Measurements from ENCODE around the gene CDSN. TPM values are rescaled to one million over a fixed set of nuclear protein-coding genes. Genes with fewer than 3 reads are reported as not detected.

The CDSN gene
- total and polyA plus RNA-seq, 2 experiments from 2014 or later = 0.07 TPM; not detected in 1

DNA sequence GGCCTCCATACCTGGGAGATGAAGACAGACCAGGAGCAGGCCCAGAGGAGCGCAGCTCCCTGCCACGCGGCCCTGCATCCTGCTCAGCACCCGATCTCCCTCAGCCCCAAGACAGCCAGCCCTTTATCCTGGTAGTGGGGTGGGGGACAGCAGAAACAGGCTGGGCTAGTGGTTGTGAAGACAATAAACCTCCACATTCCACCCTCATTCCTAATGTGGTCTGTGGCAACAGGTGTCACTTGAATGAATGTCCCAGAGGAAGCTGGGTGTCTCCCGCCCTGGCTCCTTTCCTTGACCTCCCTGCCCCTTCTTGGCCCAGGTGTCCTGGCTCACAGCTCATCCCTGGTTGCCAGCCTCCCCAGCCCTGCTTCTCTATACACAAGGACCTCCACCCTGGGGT lies 7.8 kb downstream of the CDSN start, which contains the start of gene C6orf15:
Gene C6orf15, minus strand, starts transcription at position 98 of the 400 bp plus-strand sequence. Its CDS starts 20 bp downstream, at position 78.
- Histone ChIP-seq H3K27me3 (ENCODE audit: insufficient read depth) (no peaks in the 10 kb centered on the region), H3K36me3 (ENCODE audit: insufficient read depth) (no peaks in the 10 kb centered on the region), H3K4me1 (ENCODE audit: insufficient read depth) (peaks cover 16% of the 10 kb centered on the region), H2AFZ (no peak within 1 kb of the TSS), H3K4me2 (no peak within 1 kb of the TSS), H3K79me2 (replicated peaks; ENCODE audit: insufficient read depth) (no peaks in the 10 kb centered on the region), H3K9me2 (ENCODE audit: insufficient read depth) (peaks cover 7% of the 10 kb centered on the region; the same call in 1 of the 2 replicates), H3K4me3 (no peak within 1 kb of the TSS), H3F3A (replicated peaks; ENCODE audit: low read depth) (no peaks in the 10 kb centered on the region), H3K27ac (ENCODE audit: low read depth) (no peak within 1 kb of the TSS), H4K20me1 (replicated peaks; ENCODE audit: insufficient read depth) (no peaks in the 10 kb centered on the region)
- TF ChIP-seq CREB1 (CRISPR knock-in tag; IDR thresholded peaks at IDR 0.05; ENCODE audit: low read depth) (no peak), ZNF114 (CRISPR knock-in tag; IDR thresholded peaks at IDR 0.05) (no peak), STAT1 (IDR thresholded peaks at IDR 0.05; ENCODE audit: unreplicated experiment) (no peak), NANOG (IDR thresholded peaks at IDR 0.05; ENCODE audit: borderline replicate concordance) (no peak)
- TF ChIP-seq, protein P1, sequence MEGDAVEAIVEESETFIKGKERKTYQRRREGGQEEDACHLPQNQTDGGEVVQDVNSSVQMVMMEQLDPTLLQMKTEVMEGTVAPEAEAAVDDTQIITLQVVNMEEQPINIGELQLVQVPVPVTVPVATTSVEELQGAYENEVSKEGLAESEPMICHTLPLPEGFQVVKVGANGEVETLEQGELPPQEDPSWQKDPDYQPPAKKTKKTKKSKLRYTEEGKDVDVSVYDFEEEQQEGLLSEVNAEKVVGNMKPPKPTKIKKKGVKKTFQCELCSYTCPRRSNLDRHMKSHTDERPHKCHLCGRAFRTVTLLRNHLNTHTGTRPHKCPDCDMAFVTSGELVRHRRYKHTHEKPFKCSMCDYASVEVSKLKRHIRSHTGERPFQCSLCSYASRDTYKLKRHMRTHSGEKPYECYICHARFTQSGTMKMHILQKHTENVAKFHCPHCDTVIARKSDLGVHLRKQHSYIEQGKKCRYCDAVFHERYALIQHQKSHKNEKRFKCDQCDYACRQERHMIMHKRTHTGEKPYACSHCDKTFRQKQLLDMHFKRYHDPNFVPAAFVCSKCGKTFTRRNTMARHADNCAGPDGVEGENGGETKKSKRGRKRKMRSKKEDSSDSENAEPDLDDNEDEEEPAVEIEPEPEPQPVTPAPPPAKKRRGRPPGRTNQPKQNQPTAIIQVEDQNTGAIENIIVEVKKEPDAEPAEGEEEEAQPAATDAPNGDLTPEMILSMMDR (conservative IDR thresholded peaks at IDR 0.05; ENCODE audit: low read depth in 2 of 2) = no peak
- TF ChIP-seq, protein P2, sequence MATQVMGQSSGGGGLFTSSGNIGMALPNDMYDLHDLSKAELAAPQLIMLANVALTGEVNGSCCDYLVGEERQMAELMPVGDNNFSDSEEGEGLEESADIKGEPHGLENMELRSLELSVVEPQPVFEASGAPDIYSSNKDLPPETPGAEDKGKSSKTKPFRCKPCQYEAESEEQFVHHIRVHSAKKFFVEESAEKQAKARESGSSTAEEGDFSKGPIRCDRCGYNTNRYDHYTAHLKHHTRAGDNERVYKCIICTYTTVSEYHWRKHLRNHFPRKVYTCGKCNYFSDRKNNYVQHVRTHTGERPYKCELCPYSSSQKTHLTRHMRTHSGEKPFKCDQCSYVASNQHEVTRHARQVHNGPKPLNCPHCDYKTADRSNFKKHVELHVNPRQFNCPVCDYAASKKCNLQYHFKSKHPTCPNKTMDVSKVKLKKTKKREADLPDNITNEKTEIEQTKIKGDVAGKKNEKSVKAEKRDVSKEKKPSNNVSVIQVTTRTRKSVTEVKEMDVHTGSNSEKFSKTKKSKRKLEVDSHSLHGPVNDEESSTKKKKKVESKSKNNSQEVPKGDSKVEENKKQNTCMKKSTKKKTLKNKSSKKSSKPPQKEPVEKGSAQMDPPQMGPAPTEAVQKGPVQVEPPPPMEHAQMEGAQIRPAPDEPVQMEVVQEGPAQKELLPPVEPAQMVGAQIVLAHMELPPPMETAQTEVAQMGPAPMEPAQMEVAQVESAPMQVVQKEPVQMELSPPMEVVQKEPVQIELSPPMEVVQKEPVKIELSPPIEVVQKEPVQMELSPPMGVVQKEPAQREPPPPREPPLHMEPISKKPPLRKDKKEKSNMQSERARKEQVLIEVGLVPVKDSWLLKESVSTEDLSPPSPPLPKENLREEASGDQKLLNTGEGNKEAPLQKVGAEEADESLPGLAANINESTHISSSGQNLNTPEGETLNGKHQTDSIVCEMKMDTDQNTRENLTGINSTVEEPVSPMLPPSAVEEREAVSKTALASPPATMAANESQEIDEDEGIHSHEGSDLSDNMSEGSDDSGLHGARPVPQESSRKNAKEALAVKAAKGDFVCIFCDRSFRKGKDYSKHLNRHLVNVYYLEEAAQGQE (IDR thresholded peaks at IDR 0.05; ENCODE audit: unreplicated experiment) = no peak
- Mint-ChIP-seq H3K4me1 (peaks cover 39% of the 10 kb centered on the region), H3K27ac (no peak within 1 kb of the TSS), H3K27me3 (ENCODE audit: insufficient read depth, low read depth, poor library complexity) (peaks cover 20% of the 10 kb centered on the region), H3K9me3 (no peaks in the 10 kb centered on the region; the same call in 2 of the 3 replicates), H3K4me3 (no peak within 1 kb of the TSS; the same call in 2 of the 3 replicates), H3K36me3 (ENCODE audit: low read depth) (no peaks in the 10 kb centered on the region; the same call in 2 of the 3 replicates)
- ATAC-seq = no peak
- no peak for DNase-seq (ENCODE audit: low spot score)

DNA sequence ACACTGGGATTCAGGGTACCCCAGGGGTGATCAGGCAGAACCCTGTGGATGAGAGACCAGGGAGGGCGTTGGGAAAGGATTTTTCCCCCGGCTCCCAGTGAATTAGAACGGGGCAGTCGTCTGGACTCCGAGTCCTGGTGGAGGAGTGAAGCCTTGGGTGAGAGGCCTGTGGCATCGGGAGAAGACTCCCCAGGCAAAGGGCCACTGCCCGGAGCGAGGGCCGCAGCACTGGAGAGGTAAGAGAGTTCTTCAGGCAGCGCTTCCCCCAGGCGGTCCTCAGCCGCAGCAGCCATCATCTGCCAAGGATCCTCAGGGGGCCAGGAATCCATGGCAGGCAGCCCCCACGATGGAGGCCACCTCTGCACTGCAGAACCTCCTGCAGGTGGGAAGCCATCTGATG lies 8.5 kb downstream of the CDSN start:
- H2AFZ ChIP-seq = no peak overlapping the region
- peaks cover 19% of the 10 kb centered on the region for H3K27me3 Mint-ChIP-seq (ENCODE audit: insufficient read depth, low read depth, poor library complexity)
- H3K36me3 Mint-ChIP-seq (ENCODE audit: low read depth) = no peaks in the 10 kb centered on the region; the same call in 2 of the 3 replicates
- H3K36me3 ChIP-seq (ENCODE audit: insufficient read depth) = no peaks in the 10 kb centered on the region
- H3K27me3 ChIP-seq (ENCODE audit: insufficient read depth) = no peaks in the 10 kb centered on the region
- H3K4me3 Mint-ChIP-seq = no peak overlapping the region
- peaks cover 7% of the 10 kb centered on the region; the same call in 1 of the 2 replicates for H3K9me2 ChIP-seq (ENCODE audit: insufficient read depth)
- H3K4me1 Mint-ChIP-seq = peaks cover 39% of the 10 kb centered on the region
- H3K27ac ChIP-seq (ENCODE audit: low read depth) = no peak overlapping the region
- H3K4me3 ChIP-seq = no peak overlapping the region
- no peak overlapping the region for H3K27ac Mint-ChIP-seq
- H3K4me2 ChIP-seq = no peak overlapping the region
- H3K79me2 ChIP-seq (replicated peaks; ENCODE audit: insufficient read depth) = no peaks in the 10 kb centered on the region
- peaks cover 16% of the 10 kb centered on the region for H3K4me1 ChIP-seq (ENCODE audit: insufficient read depth)
- H3F3A ChIP-seq (replicated peaks; ENCODE audit: low read depth) = no peaks in the 10 kb centered on the region
- no peaks in the 10 kb centered on the region; the same call in 2 of the 3 replicates for H3K9me3 Mint-ChIP-seq
- no peaks in the 10 kb centered on the region for H4K20me1 ChIP-seq (replicated peaks; ENCODE audit: insufficient read depth)
- ATAC-seq = no peak
- TF ChIP-seq EZH2phosphoT487 (IDR thresholded peaks at IDR 0.05; ENCODE audit: unreplicated experiment) (no peak), NANOG (IDR thresholded peaks at IDR 0.05; ENCODE audit: borderline replicate concordance) (no peak), POLR2AphosphoS5 (IDR thresholded peaks at IDR 0.05; ENCODE audit: low read depth) (no peak), JUNB (IDR thresholded peaks at IDR 0.05; ENCODE audit: unreplicated experiment) (no peak), ZNF114 (CRISPR knock-in tag; IDR thresholded peaks at IDR 0.05) (no peak), STAT1 (IDR thresholded peaks at IDR 0.05; ENCODE audit: unreplicated experiment) (no peak), CREB1 (CRISPR knock-in tag; IDR thresholded peaks at IDR 0.05; ENCODE audit: low read depth) (no peak)
- TF ChIP-seq, protein P1 (conservative IDR thresholded peaks at IDR 0.05; ENCODE audit: low read depth in 2 of 2) = no peak
- TF ChIP-seq, protein P3, sequence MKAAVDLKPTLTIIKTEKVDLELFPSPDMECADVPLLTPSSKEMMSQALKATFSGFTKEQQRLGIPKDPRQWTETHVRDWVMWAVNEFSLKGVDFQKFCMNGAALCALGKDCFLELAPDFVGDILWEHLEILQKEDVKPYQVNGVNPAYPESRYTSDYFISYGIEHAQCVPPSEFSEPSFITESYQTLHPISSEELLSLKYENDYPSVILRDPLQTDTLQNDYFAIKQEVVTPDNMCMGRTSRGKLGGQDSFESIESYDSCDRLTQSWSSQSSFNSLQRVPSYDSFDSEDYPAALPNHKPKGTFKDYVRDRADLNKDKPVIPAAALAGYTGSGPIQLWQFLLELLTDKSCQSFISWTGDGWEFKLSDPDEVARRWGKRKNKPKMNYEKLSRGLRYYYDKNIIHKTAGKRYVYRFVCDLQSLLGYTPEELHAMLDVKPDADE (IDR thresholded peaks at IDR 0.05) = no peak
- no peak for DNase-seq (ENCODE audit: low spot score)
